HG02623 (cell line): ENCODE results near the gene SUCLG2.
"Not testable (repeated sequence)": the region's sequence is repeated elsewhere in the genome, so short reads cannot be mapped to it uniquely, and the experiment has no call there.

Source experiments
- ATAC-seq: cut with Tn5 transposase; IDR thresholded peaks from one replicate; pipeline ENCODE4 v1.9.1; 2021; ENCODE audit warnings: moderate library complexity; ENCODE audit not compliant: unreplicated experiment

Gene SUCLG2

GRCh38 chr3:67561667-67562394 lies 92.6 kb downstream of the SUCLG2 start:
- ATAC-seq, result no peak

GRCh38 chr3:67561266-67561665 lies 93.1 kb downstream of the SUCLG2 start:
- no peak for ATAC-seq

GRCh38 chr3:67559029-67559605 lies 95.3 kb downstream of the SUCLG2 start:
- ATAC-seq, result no peak

GRCh38 chr3:67558426-67558825 lies 96.0 kb downstream of the SUCLG2 start:
- no peak for ATAC-seq

- ATAC-seq, result no peak
Measured at GRCh38 chr3:67557848-67558355, 96.5 kb downstream of the SUCLG2 start.

GRCh38 chr3:67551361-67552016 lies 102.9 kb downstream of the SUCLG2 start:
- no peak for ATAC-seq

- no peak for ATAC-seq
Measured at GRCh38 chr3:67550541-67550940, 103.9 kb downstream of the SUCLG2 start.

- not testable (repeated sequence) for ATAC-seq
Measured at GRCh38 chr3:67542502-67543250, 111.7 kb downstream of the SUCLG2 start.

GRCh38 chr3:67540198-67540894 lies 114.1 kb downstream of the SUCLG2 start:
- ATAC-seq, result no peak

- ATAC-seq, result not testable (repeated sequence)
Measured at GRCh38 chr3:67537203-67537602, 117.2 kb downstream of the SUCLG2 start.

- ATAC-seq, result no peak
Measured at GRCh38 chr3:67535006-67535405, 119.4 kb downstream of the SUCLG2 start.

GRCh38 chr3:67534594-67534993 lies 119.8 kb downstream of the SUCLG2 start:
- ATAC-seq, result no peak

GRCh38 chr3:67531181-67532101 lies 123.0 kb downstream of the SUCLG2 start:
- ATAC-seq, result no peak

GRCh38 chr3:67529915-67530314 lies 124.5 kb downstream of the SUCLG2 start:
- ATAC-seq, result no peak

- peak; percentile 68 for ATAC-seq
Measured at GRCh38 chr3:67529337-67529736, 125.1 kb downstream of the SUCLG2 start.

- ATAC-seq, result no peak
Measured at GRCh38 chr3:67526246-67526645, 128.2 kb downstream of the SUCLG2 start.

- ATAC-seq, result no peak
Measured at GRCh38 chr3:67524046-67524445, 130.4 kb downstream of the SUCLG2 start.

GRCh38 chr3:67522081-67522480 lies 132.3 kb downstream of the SUCLG2 start:
- no peak for ATAC-seq

- ATAC-seq, result peak; percentile 60
Measured at GRCh38 chr3:67521053-67521646, 133.3 kb downstream of the SUCLG2 start.
